HepG2 (cell line): ENCODE results near the gene NAT9. TPM values are rescaled to one million over a fixed set of nuclear protein-coding genes. Genes with fewer than 3 reads are reported as not detected.

Experiments used
- AGO2 ChIP-seq: fragments of 200-400 bp; formaldehyde crosslinking; optimal IDR thresholded peaks from 2 replicates; pipeline ENCODE3; 2017; ENCODE audit warnings: mild to moderate bottlenecking, low read depth, low read length, moderate library complexity
- ATF2 ChIP-seq: sonication (generic); formaldehyde crosslinking; IDR thresholded peaks from 2 replicates; pipeline ENCODE4 v1.4.0; 2020; ENCODE audit warnings: missing genetic modification reagents
- ATRX ChIP-seq: sonication (generic); formaldehyde crosslinking; IDR thresholded peaks from 2 replicates; pipeline ENCODE4 v1.4.0; 2020; ENCODE audit warnings: missing genetic modification reagents, borderline replicate concordance
- CCAR2 ChIP-seq: fragments of 200-400 bp; formaldehyde crosslinking; optimal IDR thresholded peaks from 2 replicates; pipeline ENCODE3; 2018; ENCODE audit warnings: low read depth, mild to moderate bottlenecking, low read length, moderate library complexity
- CENPX ChIP-seq: sonication (generic); formaldehyde crosslinking; IDR thresholded peaks from 2 replicates; pipeline ENCODE4 v1.9.0; 2021; ENCODE audit warnings: mild to moderate bottlenecking, missing genetic modification reagents, moderate library complexity
- DBP ChIP-seq: sonication (generic); formaldehyde crosslinking; IDR thresholded peaks from 2 replicates; pipeline ENCODE4 v1.4.0; 2020; ENCODE audit warnings: missing genetic modification reagents; ENCODE audit errors: not compliant biosample characterization
- EZH2 ChIP-seq: conservative IDR thresholded peaks from 2 replicates; pipeline ENCODE4 v1.6.1; 2012; ENCODE audit warnings: mild to moderate bottlenecking, low read depth, low read length, moderate library complexity
- HBP1 ChIP-seq: IDR thresholded peaks from 2 replicates; pipeline ENCODE4 v1.6.1; 2016; ENCODE audit warnings: low read depth, control low read depth
- PTBP1 ChIP-seq: fragments of 200-400 bp; formaldehyde crosslinking; IDR thresholded peaks from 2 replicates; pipeline ENCODE4 v1.6.1; 2018; ENCODE audit warnings: low read length, low read depth; ENCODE audit not compliant: poor library complexity, severe bottlenecking
- RBM22 ChIP-seq: fragments of 200-400 bp; formaldehyde crosslinking; optimal IDR thresholded peaks from 2 replicates; pipeline ENCODE3; 2017; ENCODE audit warnings: mild to moderate bottlenecking, low read length, moderate library complexity
- REPIN1 ChIP-seq: sonication (generic); formaldehyde crosslinking; IDR thresholded peaks from 2 replicates; pipeline ENCODE4 v1.8.0; 2022; ENCODE audit warnings: missing genetic modification reagents, low read depth, mild to moderate bottlenecking, borderline replicate concordance
- SMYD3 ChIP-seq: sonication (generic); formaldehyde crosslinking; IDR thresholded peaks from 2 replicates; pipeline ENCODE4 v1.8.1; 2023; ENCODE audit warnings: mild to moderate bottlenecking, missing genetic modification reagents
- SRSF1 ChIP-seq: fragments of 200-400 bp; formaldehyde crosslinking; optimal IDR thresholded peaks from 2 replicates; pipeline ENCODE3; 2017; ENCODE audit warnings: mild to moderate bottlenecking, low read depth, low read length, moderate library complexity
- ZNF260 ChIP-seq: sonication (generic); formaldehyde crosslinking; IDR thresholded peaks from 2 replicates; pipeline ENCODE4 v1.4.0; 2020; ENCODE audit warnings: missing genetic modification reagents, low read depth, mild to moderate bottlenecking, borderline replicate concordance
- ZNF296 ChIP-seq: sonication (generic); formaldehyde crosslinking; conservative IDR thresholded peaks from 2 replicates; pipeline ENCODE4 v1.5.0; 2020; ENCODE audit warnings: mild to moderate bottlenecking, missing genetic modification reagents
- ZNF331 ChIP-seq: sonication (generic); formaldehyde crosslinking; IDR thresholded peaks from 2 replicates; pipeline ENCODE4 v1.4.0; 2020; ENCODE audit warnings: missing genetic modification reagents
- ZNF383 ChIP-seq: sonication (generic); formaldehyde crosslinking; IDR thresholded peaks from 2 replicates; pipeline ENCODE4 v1.4.0; 2020; ENCODE audit warnings: missing genetic modification reagents, mild to moderate bottlenecking, borderline replicate concordance
- ZNF781 ChIP-seq: sonication (generic); formaldehyde crosslinking; IDR thresholded peaks from 2 replicates; pipeline ENCODE4 v1.5.1; 2020; ENCODE audit warnings: borderline replicate concordance, mild to moderate bottlenecking, missing genetic modification reagents; ENCODE audit errors: not compliant biosample characterization
- polyA plus RNA-seq, 8 experiments: library from polyadenylated mRNA; depleted of rRNA in 3 of 8; stranded (reverse) in 7 of 8; unstranded in 1 of 8; fragments of >200 nt; fragmentation: Illumina TruSeq in 4 of 8; extraction: Trizol in 4 of 8; gene quantifications; 2 replicates each; pipeline versions ENCODE4 v1.2.1 to v1.2.3, GENCODE V29; 2011 to 2016; ENCODE audit warnings: low read depth in 4 of 8, missing spikeins in 1 of 8, mixed read lengths in 1 of 8; ENCODE audit not compliant: insufficient read depth in 1 of 8
- total RNA-seq, 5 experiments: library from RNA; depleted of rRNA; stranded (reverse); fragments of >200 nt; fragmentation: Illumina TruSeq; extraction: Trizol; gene quantifications; 2 replicates each; pipeline ENCODE4 v1.2.3, GENCODE V29; 2016; ENCODE audit warnings: low read depth in 1 of 5
- TF ChIP-seq, protein P1 (sequence below): sonication (generic); formaldehyde crosslinking; IDR thresholded peaks from 2 replicates; pipeline ENCODE4 v1.9.0; 2022; ENCODE audit warnings: low read depth, missing genetic modification reagents
- TF ChIP-seq, protein P2 (sequence below): sonication (generic); formaldehyde crosslinking; IDR thresholded peaks from 2 replicates; pipeline ENCODE4 v1.4.0; 2020; ENCODE audit warnings: missing genetic modification reagents, borderline replicate concordance

The NAT9 gene
- total and polyA plus RNA-seq, 2 of the 13 experiments (the other 11 are each of a cell fraction or from before 2014, with no cell fraction given) = 39.7 to 44.2 TPM

GRCh38 chr17:74757931-74758847, 18.0 kb downstream of the NAT9 start (continued):
- no peak for TF ChIP-seq DBP (CRISPR knock-in tag)
- TF ChIP-seq AGO2 = peak; percentile 89
- TF ChIP-seq ZNF260 (CRISPR knock-in tag) = no peak
- no peak for TF ChIP-seq CCAR2
- TF ChIP-seq RBM22 = peak; percentile 60
- TF ChIP-seq ATRX = no peak
- TF ChIP-seq ZNF296 (CRISPR knock-in tag) = 0 out of 2 replicates have a peak, but pooled peaks have one; percentile 47
- TF ChIP-seq SMYD3 = no peak
- no peak for TF ChIP-seq ATF2
- TF ChIP-seq, protein P1, sequence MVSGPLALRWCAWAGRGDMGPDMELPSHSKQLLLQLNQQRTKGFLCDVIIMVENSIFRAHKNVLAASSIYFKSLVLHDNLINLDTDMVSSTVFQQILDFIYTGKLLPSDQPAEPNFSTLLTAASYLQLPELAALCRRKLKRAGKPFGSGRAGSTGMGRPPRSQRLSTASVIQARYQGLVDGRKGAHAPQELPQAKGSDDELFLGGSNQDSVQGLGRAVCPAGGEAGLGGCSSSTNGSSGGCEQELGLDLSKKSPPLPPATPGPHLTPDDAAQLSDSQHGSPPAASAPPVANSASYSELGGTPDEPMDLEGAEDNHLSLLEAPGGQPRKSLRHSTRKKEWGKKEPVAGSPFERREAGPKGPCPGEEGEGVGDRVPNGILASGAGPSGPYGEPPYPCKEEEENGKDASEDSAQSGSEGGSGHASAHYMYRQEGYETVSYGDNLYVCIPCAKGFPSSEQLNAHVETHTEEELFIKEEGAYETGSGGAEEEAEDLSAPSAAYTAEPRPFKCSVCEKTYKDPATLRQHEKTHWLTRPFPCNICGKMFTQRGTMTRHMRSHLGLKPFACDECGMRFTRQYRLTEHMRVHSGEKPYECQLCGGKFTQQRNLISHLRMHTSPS = no peak
- no peak for TF ChIP-seq ZNF781 (CRISPR knock-in tag)
- TF ChIP-seq PTBP1 = no peak
- no peak for TF ChIP-seq SRSF1
- no peak for TF ChIP-seq EZH2
- TF ChIP-seq HBP1 (CRISPR knock-in tag) = no peak
- TF ChIP-seq, protein P2, sequence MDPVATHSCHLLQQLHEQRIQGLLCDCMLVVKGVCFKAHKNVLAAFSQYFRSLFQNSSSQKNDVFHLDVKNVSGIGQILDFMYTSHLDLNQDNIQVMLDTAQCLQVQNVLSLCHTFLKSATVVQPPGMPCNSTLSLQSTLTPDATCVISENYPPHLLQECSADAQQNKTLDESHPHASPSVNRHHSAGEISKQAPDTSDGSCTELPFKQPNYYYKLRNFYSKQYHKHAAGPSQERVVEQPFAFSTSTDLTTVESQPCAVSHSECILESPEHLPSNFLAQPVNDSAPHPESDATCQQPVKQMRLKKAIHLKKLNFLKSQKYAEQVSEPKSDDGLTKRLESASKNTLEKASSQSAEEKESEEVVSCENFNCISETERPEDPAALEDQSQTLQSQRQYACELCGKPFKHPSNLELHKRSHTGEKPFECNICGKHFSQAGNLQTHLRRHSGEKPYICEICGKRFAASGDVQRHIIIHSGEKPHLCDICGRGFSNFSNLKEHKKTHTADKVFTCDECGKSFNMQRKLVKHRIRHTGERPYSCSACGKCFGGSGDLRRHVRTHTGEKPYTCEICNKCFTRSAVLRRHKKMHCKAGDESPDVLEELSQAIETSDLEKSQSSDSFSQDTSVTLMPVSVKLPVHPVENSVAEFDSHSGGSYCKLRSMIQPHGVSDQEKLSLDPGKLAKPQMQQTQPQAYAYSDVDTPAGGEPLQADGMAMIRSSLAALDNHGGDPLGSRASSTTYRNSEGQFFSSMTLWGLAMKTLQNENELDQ (CRISPR knock-in tag) = no peak
- no peak for TF ChIP-seq CENPX (CRISPR knock-in tag)
- TF ChIP-seq ZNF383 (CRISPR knock-in tag) = no peak
- TF ChIP-seq REPIN1 (CRISPR knock-in tag) = no peak
- 0 out of 2 replicates have a peak, but pooled peaks have one; percentile 24 for TF ChIP-seq ZNF331 (CRISPR knock-in tag)
